ENCODE results near the gene TCFL5.

Gene TCFL5

GRCh38 chr20:62814060-62814708, 47.4 kb downstream of the TCFL5 start:
- no peak overlapping the region for H3K4me3 ChIP-seq (ENCODE audit: low read depth, low read length)
- no peak for TF ChIP-seq CTCF (IDR thresholded peaks at IDR 0.05; ENCODE audit: low read depth, low read length, missing control alignments)
- no peak for DNase-seq (ENCODE audit: low read depth)

DNA sequence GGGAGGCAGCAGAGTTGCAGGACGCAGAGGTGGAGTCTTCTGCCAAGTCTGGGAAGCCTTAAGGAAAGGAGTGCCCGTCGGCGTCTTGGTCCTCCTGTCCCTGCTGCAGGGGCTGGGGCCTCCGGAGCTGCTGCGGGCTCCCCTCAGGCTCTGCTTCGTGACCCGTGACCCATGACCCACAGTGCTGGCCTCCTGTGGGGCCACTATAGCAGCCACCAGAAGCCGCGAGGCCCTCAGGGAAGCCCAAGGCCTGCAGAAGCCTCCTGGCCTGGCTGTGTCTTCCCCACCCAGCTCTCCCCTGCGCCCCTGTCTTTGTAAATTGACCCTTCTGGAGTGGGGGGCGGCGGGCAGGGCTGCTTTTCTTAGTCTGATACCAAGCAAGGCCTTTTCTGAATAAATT, 48.0 kb downstream of the TCFL5 start:
- H3K4me3 ChIP-seq (ENCODE audit: low read depth, low read length), result no peak overlapping the region
- DNase-seq (ENCODE audit: low read depth), result no peak
- no peak for TF ChIP-seq CTCF (IDR thresholded peaks at IDR 0.05; ENCODE audit: low read depth, low read length, missing control alignments)

DNA sequence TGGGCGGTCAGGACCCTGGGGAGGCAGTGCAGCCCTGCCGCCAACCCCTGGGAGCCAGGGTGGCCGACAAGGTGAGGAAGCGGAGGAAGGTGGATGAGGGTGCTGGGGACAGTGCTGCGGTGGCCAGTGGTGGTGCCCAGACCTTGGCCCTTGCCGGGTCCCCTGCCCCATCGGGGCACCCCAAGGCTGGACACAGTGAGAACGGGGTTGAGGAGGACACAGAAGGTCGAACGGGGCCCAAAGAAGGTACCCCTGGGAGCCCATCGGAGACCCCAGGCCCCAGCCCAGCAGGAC, 48.8 kb downstream of the TCFL5 start:
- DNase-seq (ENCODE audit: low read depth), result no peak
- no peak for TF ChIP-seq CTCF (IDR thresholded peaks at IDR 0.05; ENCODE audit: low read depth, low read length, missing control alignments)
- H3K4me3 ChIP-seq (ENCODE audit: low read depth, low read length), result no peak overlapping the region

GRCh38 chr20:62812181-62812906, 49.3 kb downstream of the TCFL5 start:
- no peak overlapping the region for H3K4me3 ChIP-seq (ENCODE audit: low read depth, low read length)
- no peak for DNase-seq (ENCODE audit: low read depth)
- no peak for TF ChIP-seq CTCF (IDR thresholded peaks at IDR 0.05; ENCODE audit: low read depth, low read length, missing control alignments)

DNA sequence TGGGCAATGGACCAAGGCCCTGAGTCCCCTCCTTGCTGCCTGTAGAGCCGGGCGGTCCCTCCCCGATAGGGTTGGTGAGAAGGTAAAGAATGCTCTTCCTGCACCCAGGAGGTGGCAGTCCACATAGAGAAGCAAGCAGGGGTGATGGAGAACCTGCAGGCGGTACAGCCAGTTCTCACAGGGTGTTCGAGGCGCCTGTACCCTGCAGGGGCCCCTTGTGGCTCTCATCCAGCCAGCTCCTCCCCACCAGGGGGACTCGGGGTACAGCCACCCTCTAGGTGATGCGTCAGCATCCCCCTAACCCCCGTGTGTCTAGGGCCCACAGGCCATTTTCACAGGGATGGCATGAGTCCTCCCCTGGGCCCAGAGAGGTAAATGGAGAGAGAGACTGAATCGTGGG, 49.9 kb downstream of the TCFL5 start:
- no peak for DNase-seq (ENCODE audit: low read depth)
- no peak overlapping the region for H3K4me3 ChIP-seq (ENCODE audit: low read depth, low read length)
- TF ChIP-seq CTCF (IDR thresholded peaks at IDR 0.05; ENCODE audit: low read depth, low read length, missing control alignments), result no peak

- no peak for DNase-seq (ENCODE audit: low read depth)
Measured at GRCh38 chr20:62811320-62811719, 50.3 kb downstream of the TCFL5 start.

More at GRCh38 chr20:62811320-62811719, 50.3 kb downstream of the TCFL5 start:
- no peak for TF ChIP-seq CTCF (IDR thresholded peaks at IDR 0.05; ENCODE audit: low read depth, low read length, missing control alignments)
- H3K4me3 ChIP-seq (ENCODE audit: low read depth, low read length), result no peak overlapping the region
